Fibroblast of villous mesenchyme (primary cell): ENCODE measurements around the gene GPR32. TPM values are rescaled to one million over a fixed set of nuclear protein-coding genes. Genes with fewer than 3 reads are reported as not detected.
"Not testable (repeated sequence)": the region's sequence is repeated elsewhere in the genome, so short reads cannot be mapped to it uniquely, and the experiment has no call there.

Experiments
- DNase-seq: peaks from one replicate; pipeline ENCODE4 v3.0.0-alpha.2; 2010; ENCODE audit warnings: low read depth
- H3K4me3 ChIP-seq: 2 replicates; pipeline ENCODE4 v1.5.1; 2011; ENCODE audit warnings: low read depth, mild to moderate bottlenecking, low read length
- CTCF ChIP-seq: IDR thresholded peaks from 2 replicates; pipeline ENCODE4 v1.5.1; 2012; ENCODE audit warnings: low read depth, mild to moderate bottlenecking, low read length; ENCODE audit not compliant: insufficient read depth
- total RNA-seq: library from RNA; depleted of rRNA; stranded (reverse); fragments of >200 nt; gene quantifications from 2 replicates; pipeline ENCODE4 v1.2.3, GENCODE V29; 2012

The GPR32 gene
- total RNA-seq, 1 donor, result not detected

GRCh38 chr19:50798659-50799546 is 28.6 kb downstream of the GPR32 start:
- no peak overlapping the region for H3K4me3 ChIP-seq
- no peak for TF ChIP-seq CTCF
- no peak for DNase-seq

- DNase-seq, result no peak
- no peak overlapping the region for H3K4me3 ChIP-seq
- no peak for TF ChIP-seq CTCF
Observed at GRCh38 chr19:50799547-50799851, 29.2 kb downstream of the GPR32 start.

GRCh38 chr19:50801107-50801506 is 30.8 kb downstream of the GPR32 start:
- H3K4me3 ChIP-seq, result no peak overlapping the region

GRCh38 chr19:50803633-50804419 is 33.6 kb downstream of the GPR32 start:
- no peak for TF ChIP-seq CTCF
- peak overlapping the region; percentile 99 for H3K4me3 ChIP-seq
- DNase-seq, result peak; percentile 18

More at GRCh38 chr19:50801107-50801506, 30.8 kb downstream of the GPR32 start:
- no peak for DNase-seq
- TF ChIP-seq CTCF, result no peak

- DNase-seq, result peak; percentile 99
- no peak for TF ChIP-seq CTCF
- peak overlapping the region; percentile 99 for H3K4me3 ChIP-seq
Observed at GRCh38 chr19:50804420-50805272, 34.4 kb downstream of the GPR32 start.

- no peak for TF ChIP-seq CTCF
Observed at GRCh38 chr19:50808856-50809255, 38.6 kb downstream of the GPR32 start.

GRCh38 chr19:50811622-50812238 is 41.5 kb downstream of the GPR32 start:
- DNase-seq, H3K4me3 ChIP-seq: not testable (repeated sequence)

More at GRCh38 chr19:50808856-50809255, 38.6 kb downstream of the GPR32 start:
- no peak overlapping the region for H3K4me3 ChIP-seq
- DNase-seq, result no peak
